ENCODE results near the gene PTCH1. TPM values are rescaled to one million over a fixed set of nuclear protein-coding genes. Genes with fewer than 3 reads are reported as not detected.

The PTCH1 gene
- total RNA-seq, 1 experiment from 2014 or later, result 36.7 TPM

DNA sequence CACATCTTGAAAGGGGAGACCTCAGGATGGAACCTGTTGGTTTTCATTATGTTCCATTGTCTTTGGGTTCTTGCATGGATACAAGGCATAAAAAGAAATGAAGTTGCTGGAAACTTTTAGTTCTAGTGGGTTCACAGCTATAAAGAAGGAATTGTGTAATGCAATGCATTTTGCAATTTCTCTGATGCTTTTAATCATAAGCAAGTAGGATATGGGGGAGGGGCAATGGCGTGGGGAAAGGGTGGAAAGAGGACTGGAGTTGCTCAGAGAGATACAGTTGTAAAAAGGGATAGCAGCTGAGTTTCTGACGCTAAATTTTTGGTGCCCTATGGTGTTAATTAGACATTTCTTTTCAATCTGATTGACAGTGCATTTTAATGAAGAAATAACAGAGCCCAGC lies 110.7 kb downstream of the PTCH1 start:
- DNase-seq (ENCODE audit: low spot score), result no peak

DNA sequence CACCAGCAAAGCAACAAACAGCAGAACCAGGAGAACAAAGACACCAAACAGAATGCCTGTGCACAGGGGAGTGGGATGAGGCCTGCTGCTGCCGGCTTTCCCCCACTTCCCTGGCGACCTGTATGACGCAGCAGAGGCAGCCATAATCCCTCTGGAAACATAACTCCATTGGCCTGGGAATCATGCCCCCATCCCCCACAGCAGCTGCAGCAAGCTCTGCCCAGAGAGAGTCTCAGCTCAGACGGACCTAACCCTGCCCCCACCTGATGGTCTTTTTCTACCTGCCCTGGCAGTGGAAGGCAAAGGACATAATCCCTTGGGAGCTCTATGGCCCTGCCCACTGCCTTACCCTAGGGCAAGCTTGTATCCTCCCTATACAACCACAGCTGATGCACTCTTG lies 117.5 kb downstream of the PTCH1 start:
- no peak for DNase-seq (ENCODE audit: low spot score)

Other genes starting within 250 kb of the PTCH1 start
- 13.4 and 18.2 TPM in 2 replicates for gene FANCC, start 199.3 kb downstream of the PTCH1 start, total RNA-seq (2014; rRNA removed; shearing (Covaris generic))

Measured in A172 (cell line).